Amniotic stem cell (primary cell): Measurements from ENCODE around the gene SLPI.

Experiments used
- DNase-seq: peaks from one replicate; lab custom pipeline; 2025; lab: John Stamatoyannopoulos, UW

The SLPI gene

GRCh38 chr20:45218124-45218523, 36.2 kb downstream of the SLPI start:
- no peak for DNase-seq

GRCh38 chr20:45212836-45213235, 41.5 kb downstream of the SLPI start:
- DNase-seq, result no peak

GRCh38 chr20:45211569-45212474, 42.5 kb downstream of the SLPI start:
- DNase-seq, result no peak

- no peak for DNase-seq
Measured at GRCh38 chr20:45209924-45210323, 44.4 kb downstream of the SLPI start.

GRCh38 chr20:45206725-45207124, 47.6 kb downstream of the SLPI start, which contains the start of gene SEMG1:
TSS of gene SEMG1 (plus strand) at chr20:45207033. CDS start at chr20:45207054, 21 bp downstream.
- no peak for DNase-seq
